Activated CD4-positive, alpha-beta T cell treated with anti-CD3 and anti-CD28 coated beads for 36 hours (primary cell): ENCODE measurements around the gene RAB3D. TPM values are rescaled to one million over a fixed set of nuclear protein-coding genes. Genes with fewer than 3 reads are reported as not detected.

Experiments
- ATAC-seq: fragments of 200-7000 bp; cut with Tn5 transposase; one replicate; pipeline ENCODE4 v1.10.0; 2021; ENCODE audit warnings: mild to moderate bottlenecking, moderate library complexity
- CTCF ChIA-PET: fragments of 350-600 bp; sonication (Branson Sonifier 250); formaldehyde crosslinking; loops from one replicate; lab custom pipeline; 2021; ENCODE audit warnings: antibody characterized with exemption; lab: Charles Lee
- POLR2A ChIA-PET: fragments of 350-600 bp; sonication (Branson Sonifier 250); formaldehyde crosslinking; loops from one replicate; lab custom pipeline; 2021; ENCODE audit warnings: antibody characterized with exemption, inconsistent platforms; lab: Charles Lee
- DNase-seq: peaks from one replicate; pipeline ENCODE4 v3.0.0-alpha.2; 2020
- H3K27ac Mint-ChIP-seq: one replicate; pipeline ENCODE4 v1.8.0; 2021; ENCODE audit warnings: mixed read lengths
- H3K27me3 Mint-ChIP-seq: one replicate; pipeline ENCODE4 v1.8.0; 2021; ENCODE audit warnings: mixed read lengths
- H3K36me3 Mint-ChIP-seq: one replicate; pipeline ENCODE4 v1.8.0; 2021; ENCODE audit warnings: low read depth, mixed read lengths
- H3K4me1 Mint-ChIP-seq: one replicate; pipeline ENCODE4 v1.8.0; 2021; ENCODE audit warnings: mixed read lengths
- H3K4me3 Mint-ChIP-seq: one replicate; pipeline ENCODE4 v1.8.0; 2021; ENCODE audit warnings: mild to moderate bottlenecking, moderate library complexity, mixed read lengths
- H3K9me3 Mint-ChIP-seq: one replicate; pipeline ENCODE4 v1.8.0; 2021; ENCODE audit warnings: low read depth, mixed read lengths
- intact Hi-C, 2 experiments: fragments of 100-400 bp; cut with DNase I in 1 of 2; cut with micrococcal nuclease in 1 of 2; formaldehyde crosslinking; loops; one replicate each; pipeline versions ENCODE4 v1.14.2 to v1.15.1; 2022 to 2024; cut with DNase I, micrococcal nuclease
- total RNA-seq, 2 experiments: library from RNA; stranded (reverse); gene quantifications; one replicate each; pipeline ENCODE4 v1.2.3, GENCODE V29; 2021

The RAB3D gene
- total RNA-seq, 2 experiments from 2014 or later: 7.5 to 8.9 TPM

- H3K27ac Mint-ChIP-seq: peak overlapping the region; percentile 44
- H3K4me3 Mint-ChIP-seq: no peak overlapping the region
- POLR2A ChIA-PET: no interaction called here
- no peaks in the 10 kb centered on the region for H3K9me3 Mint-ChIP-seq
- peaks cover 8% of the 10 kb centered on the region for H3K27me3 Mint-ChIP-seq
- ATAC-seq (no peak), DNase-seq (peak; percentile 48)
- H3K4me1 Mint-ChIP-seq: peaks cover 50% of the 10 kb centered on the region
- peaks cover 13% of the 10 kb centered on the region for H3K36me3 Mint-ChIP-seq
- CTCF ChIA-PET: interaction anchor here (0.8 to 2.1 kb wide), 4 partner anchors 9 to 107 kb away, joined by 3 to 13 read pairs (median 3); no protein-coding TSS in a partner anchor
- intact Hi-C loops: loop anchor here in 1 of 2 experiments (10.0 kb wide), 1 partner anchor 1124 kb away; the partner anchor contains the start of gene MRPL4
Observed at GRCh38 chr19:11378319-11379189, 39.1 kb upstream of the RAB3D start.

- intact Hi-C loops: loop anchor here in 1 of 2 experiments (10.0 kb wide), 1 partner anchor 1123 kb away; the partner anchor contains the start of gene MRPL4
- Mint-ChIP-seq H3K27me3 (peaks cover 5% of the 10 kb centered on the region), H3K4me3 (no peak overlapping the region), H3K4me1 (peaks cover 47% of the 10 kb centered on the region), H3K27ac (no peak overlapping the region), H3K36me3 (peaks cover 13% of the 10 kb centered on the region), H3K9me3 (no peaks in the 10 kb centered on the region)
- POLR2A ChIA-PET: interaction anchor here (1.2 kb wide), 1 partner anchor 57 kb away, joined by 4 read pairs; the partner anchor contains the start of genes ODAD3 and PRKCSH
- DNase-seq (no peak), ATAC-seq (no peak)
- CTCF ChIA-PET: interaction anchor here (0.5 to 2.5 kb wide), 10 partner anchors 8 to 1103 kb away, joined by 3 to 13 read pairs (median 3); partner anchors contain the start of genes CCDC159, ODAD3, PRKCSH and TMEM205
Observed at GRCh38 chr19:11377756-11378155, 38.3 kb upstream of the RAB3D start.

GRCh38 chr19:11377237-11377636, 37.8 kb upstream of the RAB3D start:
- H3K27ac Mint-ChIP-seq: peak overlapping the region; percentile 89
- H3K4me1 Mint-ChIP-seq: peaks cover 42% of the 10 kb centered on the region
- peak overlapping the region; percentile 15 for H3K4me3 Mint-ChIP-seq
- POLR2A ChIA-PET: interaction anchor here (1.2 kb wide), 1 partner anchor 58 kb away, joined by 4 read pairs; the partner anchor contains the start of genes ODAD3 and PRKCSH
- DNase-seq (peak; percentile 56), ATAC-seq (no peak)
- no peaks in the 10 kb centered on the region for H3K9me3 Mint-ChIP-seq
- H3K27me3 Mint-ChIP-seq: peaks cover 3% of the 10 kb centered on the region
- intact Hi-C loops: loop anchor here in 1 of 2 experiments (10.0 kb wide), 1 partner anchor 1122 kb away; the partner anchor contains the start of gene MRPL4
- CTCF ChIA-PET: interaction anchor here (0.5 to 2.5 kb wide), 10 partner anchors 9 to 1104 kb away, joined by 3 to 13 read pairs (median 4); partner anchors contain the start of genes CCDC159, ODAD3, PRKCSH and TMEM205
- peaks cover 13% of the 10 kb centered on the region for H3K36me3 Mint-ChIP-seq

GRCh38 chr19:11375143-11375948, 35.9 kb upstream of the RAB3D start:
- ChIA-PET POLR2A (interaction anchor here (0.6 to 1.6 kb wide), 11 partner anchors 25 to 1442 kb away, joined by 3 to 6 read pairs (median 3); partner anchors contain the start of genes ECSIT and RAB3D), CTCF (interaction anchor here (0.6 to 2.5 kb wide), 11 partner anchors 8 to 521 kb away, joined by 3 to 16 read pairs (median 4); partner anchors contain the start of genes CCDC159, ODAD3, PRKCSH and TMEM205)
- no peak overlapping the region for H3K27ac Mint-ChIP-seq
- H3K4me1 Mint-ChIP-seq: peaks cover 34% of the 10 kb centered on the region
- H3K36me3 Mint-ChIP-seq: peaks cover 22% of the 10 kb centered on the region
- no peak overlapping the region for H3K4me3 Mint-ChIP-seq
- peak; percentile 89 for DNase-seq
- H3K27me3 Mint-ChIP-seq: no peaks in the 10 kb centered on the region
- peak; percentile 47 for ATAC-seq
- H3K9me3 Mint-ChIP-seq: no peaks in the 10 kb centered on the region
- intact Hi-C loops: loop anchor here in 1 of 2 experiments (1.0 to 10.0 kb wide), 9 partner anchors 107 to 1121 kb away; partner anchors contain the start of genes CARM1, ELOF1, MRPL4 and SMARCA4

- no peaks in the 10 kb centered on the region for H3K27me3 Mint-ChIP-seq
- ChIA-PET CTCF (interaction anchor here (0.7 to 2.4 kb wide), 10 partner anchors 9 to 286 kb away, joined by 3 to 16 read pairs (median 4); partner anchors contain the start of genes ODAD3 and PRKCSH), POLR2A (interaction anchor here (0.6 to 1.6 kb wide), 12 partner anchors 24 to 1441 kb away, joined by 3 to 7 read pairs (median 4); partner anchors contain the start of genes CCDC159, ECSIT, RAB3D and TMEM205)
- intact Hi-C loops: loop anchor here (1.0 to 10.0 kb wide), 15 partner anchors 19 to 1120 kb away; partner anchors contain the start of genes CCDC159 (in 2 of the 2), ODAD3 (in 2 of the 2), PRKCSH (in 2 of the 2) and TMEM205 (in 2 of the 2)
- no peaks in the 10 kb centered on the region for H3K9me3 Mint-ChIP-seq
- no peak within 1 kb of the TSS for H3K4me3 Mint-ChIP-seq
- H3K27ac Mint-ChIP-seq: no peak within 1 kb of the TSS
- peaks cover 20% of the 10 kb centered on the region for H3K36me3 Mint-ChIP-seq
- ATAC-seq (peak; percentile 92), DNase-seq (peak; percentile 98)
- peaks cover 28% of the 10 kb centered on the region for H3K4me1 Mint-ChIP-seq
Observed at GRCh38 chr19:11374433-11375142, 35.1 kb upstream of the RAB3D start, which contains the start of gene SWSAP1. Gene SWSAP1, plus strand, starts transcription at chr19:11374666. Its CDS starts 15 bp downstream, at chr19:11374681.

GRCh38 chr19:11373885-11374432, 34.5 kb upstream of the RAB3D start:
- ChIA-PET POLR2A (interaction anchor here (0.6 to 1.4 kb wide), 4 partner anchors 28 to 419 kb away, joined by 4 to 7 read pairs (median 4); partner anchors contain the start of genes CCDC159 and TMEM205), CTCF (interaction anchor here (0.9 to 2.3 kb wide), 4 partner anchors 9 to 109 kb away, joined by 3 to 16 read pairs (median 4); no protein-coding TSS in a partner anchor)
- intact Hi-C loops: loop anchor here (1.0 to 10.0 kb wide), 11 partner anchors 19 to 1119 kb away; partner anchors contain the start of genes CCDC159 (in 2 of the 2), ODAD3 (in 2 of the 2), PRKCSH (in 2 of the 2) and TMEM205 (in 2 of the 2)
- Mint-ChIP-seq H3K27me3 (no peaks in the 10 kb centered on the region), H3K4me1 (peaks cover 25% of the 10 kb centered on the region), H3K9me3 (no peaks in the 10 kb centered on the region), H3K4me3 (no peak overlapping the region), H3K27ac (no peak overlapping the region), H3K36me3 (peaks cover 22% of the 10 kb centered on the region)
- DNase-seq (no peak), ATAC-seq (no peak)

- CTCF ChIA-PET: interaction anchor here (0.6 to 2.3 kb wide), 6 partner anchors 15 to 110 kb away, joined by 3 to 16 read pairs (median 4); partner anchors contain the start of genes CCDC159 and TMEM205
- ATAC-seq: no peak
Observed at GRCh38 chr19:11373166-11373884, 33.9 kb upstream of the RAB3D start.

GRCh38 chr19:11370744-11371143, 31.3 kb upstream of the RAB3D start:
- Mint-ChIP-seq H3K36me3 (peaks cover 19% of the 10 kb centered on the region), H3K9me3 (no peaks in the 10 kb centered on the region), H3K27ac (no peak overlapping the region), H3K27me3 (no peaks in the 10 kb centered on the region), H3K4me1 (peaks cover 3% of the 10 kb centered on the region), H3K4me3 (no peak overlapping the region)
- no peak for DNase-seq
- no peak for ATAC-seq
- CTCF ChIA-PET: interaction anchor here (0.6 kb wide), 1 partner anchor 211 kb away, joined by 3 read pairs; no protein-coding TSS in a partner anchor
- intact Hi-C loops: loop anchor here in 1 of 2 experiments (10.0 kb wide), 1 partner anchor 1116 kb away; the partner anchor contains the start of gene MRPL4
- POLR2A ChIA-PET: no interaction called here

More at GRCh38 chr19:11373166-11373884, 33.9 kb upstream of the RAB3D start:
- POLR2A ChIA-PET: interaction anchor here (0.6 to 1.4 kb wide), 3 partner anchors 27 to 289 kb away, joined by 4 to 8 read pairs (median 4); partner anchors contain the start of genes CCDC159 and TMEM205
- Mint-ChIP-seq H3K27ac (no peak overlapping the region), H3K4me3 (no peak overlapping the region), H3K9me3 (no peaks in the 10 kb centered on the region), H3K27me3 (no peaks in the 10 kb centered on the region), H3K36me3 (peaks cover 24% of the 10 kb centered on the region), H3K4me1 (peaks cover 20% of the 10 kb centered on the region)
- no peak for DNase-seq
- intact Hi-C loops: loop anchor here in 1 of 2 experiments (10.0 kb wide), 1 partner anchor 1119 kb away; the partner anchor contains the start of gene MRPL4
